ENCODE results near the gene ASXL1. TPM values are rescaled to one million over a fixed set of nuclear protein-coding genes. Genes with fewer than 3 reads are reported as not detected.
"Not testable (repeated sequence)": the region's sequence is repeated elsewhere in the genome, so short reads cannot be mapped to it uniquely, and the experiment has no call there.

Gene ASXL1
- polyA plus RNA-seq, 3 donors from 2014 or later = 2.9 to 11.0 (median 5.3) TPM

DNA sequence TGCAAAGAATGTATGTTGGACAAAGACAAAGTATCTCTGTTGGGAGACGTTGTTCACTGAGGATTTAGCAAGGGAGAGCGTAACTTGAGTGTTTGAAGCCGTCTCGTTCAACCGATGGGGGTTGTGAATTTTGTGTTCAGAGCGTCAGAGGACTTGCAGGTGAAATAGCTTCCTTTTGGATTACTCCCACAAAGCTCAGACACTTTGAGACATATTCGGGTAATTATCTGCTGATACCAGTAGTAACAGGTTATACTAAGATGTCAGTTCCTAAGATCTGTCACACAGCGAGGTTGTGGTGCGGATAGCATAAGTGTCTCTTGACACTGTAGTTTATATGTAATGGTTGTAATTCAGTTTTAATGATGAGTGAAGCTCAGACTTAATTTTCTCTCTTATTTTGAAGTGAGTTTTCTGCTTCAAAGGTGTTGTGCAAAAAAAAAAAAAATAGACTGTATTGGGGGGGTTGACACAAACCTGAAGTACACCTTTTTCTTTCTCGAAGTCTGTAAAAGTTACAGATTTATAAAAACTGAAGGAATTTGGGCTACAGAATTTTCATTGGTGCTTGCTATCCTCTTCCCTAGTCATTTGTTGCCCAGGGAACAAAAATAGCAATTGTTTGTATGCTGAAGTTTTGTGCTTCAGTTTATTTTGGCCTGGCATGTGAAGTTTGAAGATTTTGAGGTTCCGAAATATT is 1.7 kb downstream of the ASXL1 start:
- peak in 2 of 3 donors; percentile 12 to 25 for DNase-seq
- peaks cover 49 to 58% of the 10 kb centered on the region in 2 donors for H3K4me1 Mint-ChIP-seq
- H3K4me3 Mint-ChIP-seq = peak overlapping the region; percentile 74 to 88 (median 85)
- no peaks in the 10 kb centered on the region for H3K9me3 Mint-ChIP-seq
- H3K27me3 Mint-ChIP-seq (ENCODE audit: low read depth in 3 of 3) = peaks cover 11 to 14% (median 11%) of the 10 kb centered on the region in 3 donors
- H3K27ac Mint-ChIP-seq = peak overlapping the region; percentile 80 to 92 (median 90)
- no peaks in the 10 kb centered on the region for H3K36me3 Mint-ChIP-seq

DNA sequence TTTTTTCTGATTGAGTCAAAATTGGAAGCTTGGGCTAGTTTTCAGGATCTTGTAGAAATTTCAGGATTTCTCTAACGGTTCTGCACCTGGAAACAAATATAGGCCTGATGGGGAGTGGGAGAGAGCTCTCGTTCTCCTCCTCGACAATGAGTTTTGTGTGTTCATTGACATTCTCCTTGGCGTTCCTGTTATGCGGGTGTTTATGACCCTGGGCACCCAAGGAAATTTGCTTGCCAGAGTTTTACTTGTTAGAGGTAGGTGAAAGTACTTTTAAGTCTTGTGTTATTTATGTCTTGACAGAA is 2.2 kb downstream of the ASXL1 start:
- Mint-ChIP-seq H3K9me3 (no peaks in the 10 kb centered on the region), H3K4me1 (peaks cover 54 to 63% of the 10 kb centered on the region in 2 donors), H3K36me3 (no peaks in the 10 kb centered on the region), H3K27me3 (ENCODE audit: low read depth in 3 of 3) (peaks cover 11 to 14% (median 11%) of the 10 kb centered on the region in 3 donors), H3K27ac (peak overlapping the region; percentile 80 to 92 (median 88)), H3K4me3 (peak overlapping the region; percentile 74 to 88 (median 85))
- DNase-seq = no peak

DNA sequence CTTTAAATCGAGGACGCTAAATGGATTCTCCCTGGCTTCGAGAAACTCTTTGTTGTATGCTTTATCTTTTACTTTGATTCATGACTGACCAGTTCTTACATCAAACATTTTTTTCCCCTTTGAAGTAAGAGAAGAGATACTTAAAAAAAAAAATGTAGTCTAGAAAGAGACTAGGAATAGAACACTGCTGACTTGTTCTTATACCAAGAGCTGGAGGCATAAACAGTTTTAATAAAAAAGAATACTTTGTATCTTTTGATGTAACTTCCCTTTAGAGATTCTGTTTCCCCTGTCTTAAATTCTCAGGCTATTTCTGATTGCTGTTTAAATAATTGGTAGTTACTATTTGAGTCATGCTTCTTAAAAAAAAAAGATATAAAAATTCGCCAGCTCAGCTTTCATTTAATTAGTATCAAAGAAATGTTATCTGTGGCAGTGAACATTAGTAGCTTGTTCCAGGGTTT is 4.8 kb downstream of the ASXL1 start:
- H3K9me3 Mint-ChIP-seq = no peaks in the 10 kb centered on the region
- DNase-seq = no peak
- H3K27ac Mint-ChIP-seq = peak overlapping the region in 4 of 6 donors; percentile 27 to 79 (median 48)
- no peak overlapping the region for H3K4me3 Mint-ChIP-seq
- peaks cover 68 to 79% of the 10 kb centered on the region in 2 donors for H3K4me1 Mint-ChIP-seq
- no peaks in the 10 kb centered on the region for H3K36me3 Mint-ChIP-seq
- H3K27me3 Mint-ChIP-seq (ENCODE audit: low read depth in 3 of 3) = peaks cover 11% of the 10 kb centered on the region in 3 donors

DNA sequence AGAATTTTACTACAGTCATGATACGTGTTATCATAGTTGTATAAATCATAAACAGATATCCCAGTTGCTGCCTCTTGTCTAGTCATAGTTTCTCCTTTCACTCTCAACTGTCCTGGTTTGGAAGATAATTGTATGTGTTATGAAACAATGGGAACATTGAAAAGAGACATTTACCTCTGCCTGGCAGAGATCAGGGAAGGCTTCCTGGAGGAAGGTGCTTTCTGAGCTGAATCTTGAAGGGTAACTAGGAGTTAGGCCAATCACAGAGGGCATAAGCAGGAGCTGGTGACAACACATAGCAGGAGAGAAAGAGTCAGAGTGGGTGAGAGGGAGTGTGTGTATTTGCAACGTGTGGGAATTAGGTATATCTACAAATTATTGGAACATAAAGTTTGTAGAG is 5.4 kb downstream of the ASXL1 start:
- Mint-ChIP-seq H3K27me3 (ENCODE audit: low read depth in 3 of 3) (peaks cover 8% of the 10 kb centered on the region in 3 donors), H3K27ac (peak overlapping the region in 4 of 6 donors; percentile 5 to 79 (median 40)), H3K9me3 (no peaks in the 10 kb centered on the region), H3K4me3 (no peak overlapping the region), H3K36me3 (peaks cover 0 to 4% (median 0%) of the 10 kb centered on the region in 3 donors), H3K4me1 (peaks cover 72 to 85% of the 10 kb centered on the region in 2 donors)
- no peak for DNase-seq

DNA sequence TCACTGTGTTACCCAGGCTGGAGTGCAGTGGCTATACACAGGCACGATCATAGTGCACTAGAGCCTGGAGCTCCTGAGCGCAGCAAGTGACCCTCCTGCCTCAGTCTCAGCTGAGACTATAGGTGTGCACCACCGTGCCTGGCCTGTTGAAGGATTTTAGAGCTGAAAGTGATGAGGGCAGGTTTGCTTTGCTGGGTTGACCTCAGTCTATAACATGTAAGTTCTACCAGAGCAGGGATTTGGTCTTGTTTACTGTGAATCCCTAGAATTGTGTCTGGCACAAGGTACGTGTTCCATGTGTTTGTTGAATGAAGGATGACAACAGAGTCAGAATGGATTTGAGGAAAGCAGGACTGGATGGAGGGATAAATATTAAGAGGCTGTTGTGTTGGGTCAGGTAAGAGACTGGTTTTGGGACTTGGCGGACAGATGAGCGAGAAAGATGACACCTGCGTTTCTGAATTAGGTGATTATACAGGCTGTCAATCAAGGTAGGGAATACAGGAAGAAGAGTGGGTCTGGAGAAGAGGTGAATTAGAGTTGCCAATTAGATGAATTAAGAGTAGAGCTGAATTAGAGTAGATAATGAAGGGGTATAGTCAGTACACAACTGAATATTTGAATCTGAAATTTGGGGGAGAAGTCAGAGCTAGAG is 6.5 kb downstream of the ASXL1 start:
- Mint-ChIP-seq H3K9me3 (no peaks in the 10 kb centered on the region), H3K4me3 (no peak overlapping the region), H3K27me3 (ENCODE audit: low read depth in 3 of 3) (peaks cover under 1 to 1% (median under 1%) of the 10 kb centered on the region in 3 donors), H3K27ac (peak overlapping the region in 3 of 6 donors; percentile 2 to 31 (median 24)), H3K36me3 (peaks cover 0 to 4% (median 0%) of the 10 kb centered on the region in 3 donors), H3K4me1 (peaks cover 66 to 84% of the 10 kb centered on the region in 2 donors)
- no peak for DNase-seq

DNA sequence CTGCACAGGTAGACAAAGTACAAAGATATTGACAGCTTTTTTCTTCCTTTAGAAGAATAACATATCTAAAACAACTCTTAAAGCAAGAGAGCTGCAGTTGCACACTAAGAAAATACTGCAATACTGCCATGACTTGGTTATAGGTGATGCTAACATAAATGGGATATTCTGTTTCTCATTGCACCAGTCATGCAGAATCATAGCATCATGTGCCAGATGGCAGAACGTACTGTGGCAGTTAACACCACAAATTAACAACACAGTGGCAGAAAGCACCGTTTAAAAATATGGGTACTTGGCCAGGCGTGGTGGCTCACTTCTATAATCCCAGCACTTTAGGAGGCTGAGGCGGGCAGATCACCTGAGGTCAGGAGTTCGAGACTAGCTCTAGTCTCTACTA is 7.4 kb downstream of the ASXL1 start:
- Mint-ChIP-seq H3K9me3 (no peaks in the 10 kb centered on the region), H3K36me3 (peaks cover 0 to 4% (median 0%) of the 10 kb centered on the region in 3 donors), H3K4me1 (peaks cover 57 to 75% of the 10 kb centered on the region in 2 donors), H3K4me3 (no peak overlapping the region), H3K27me3 (ENCODE audit: low read depth in 3 of 3) (no peaks in the 10 kb centered on the region), H3K27ac (peak overlapping the region in 2 of 6 donors; percentile 8 to 52)
- no peak for DNase-seq

DNA sequence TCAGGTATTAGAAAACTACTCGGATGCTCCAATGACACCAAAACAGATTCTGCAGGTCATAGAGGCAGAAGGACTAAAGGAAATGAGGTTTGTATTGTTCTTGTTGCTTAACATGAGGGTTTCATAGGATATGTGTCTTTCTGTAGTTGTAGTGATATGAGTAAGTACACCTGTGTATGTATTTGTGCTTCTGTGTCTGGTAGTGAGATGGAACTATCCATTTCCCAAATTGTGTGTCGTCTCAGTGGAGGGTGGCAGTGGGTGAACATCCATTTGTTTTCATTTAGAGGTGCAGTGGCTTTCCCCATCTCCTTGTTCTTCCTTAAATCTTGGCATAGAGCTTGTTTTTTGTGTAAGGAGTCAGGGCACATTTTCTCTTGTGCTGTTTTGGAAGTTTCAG is 8.2 kb downstream of the ASXL1 start:
- no peak for DNase-seq
- H3K27me3 Mint-ChIP-seq (ENCODE audit: low read depth in 3 of 3) = no peaks in the 10 kb centered on the region
- H3K9me3 Mint-ChIP-seq = no peaks in the 10 kb centered on the region
- H3K4me1 Mint-ChIP-seq = peaks cover 55 to 67% of the 10 kb centered on the region in 2 donors
- H3K36me3 Mint-ChIP-seq = peaks cover 0 to 4% (median 0%) of the 10 kb centered on the region in 3 donors
- peak overlapping the region in 4 of 6 donors; percentile 6 to 51 (median 32) for H3K27ac Mint-ChIP-seq
- no peak overlapping the region for H3K4me3 Mint-ChIP-seq

DNA sequence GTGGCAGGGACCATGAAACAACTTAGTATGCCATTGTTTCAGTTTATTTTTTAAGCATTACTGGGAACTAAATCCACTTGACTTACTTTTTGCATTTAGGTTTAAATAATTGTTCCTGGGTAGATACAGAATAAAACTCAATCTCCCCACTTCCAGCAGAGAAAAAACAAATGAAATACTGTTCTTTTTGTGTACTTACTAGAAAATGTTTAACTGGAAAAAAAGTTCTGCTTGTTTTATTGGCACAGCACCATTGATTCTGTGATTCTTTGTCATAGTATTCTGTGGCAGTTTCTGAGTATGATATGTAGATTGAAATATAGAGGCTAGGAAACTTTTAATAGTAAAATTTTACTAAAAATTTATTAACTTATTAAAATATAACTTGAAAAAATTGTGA is 10.2 kb downstream of the ASXL1 start:
- Mint-ChIP-seq H3K4me1 (peaks cover 40 to 51% of the 10 kb centered on the region in 2 donors), H3K36me3 (peaks cover 0 to 7% (median 0%) of the 10 kb centered on the region in 3 donors), H3K4me3 (no peak overlapping the region)

DNA sequence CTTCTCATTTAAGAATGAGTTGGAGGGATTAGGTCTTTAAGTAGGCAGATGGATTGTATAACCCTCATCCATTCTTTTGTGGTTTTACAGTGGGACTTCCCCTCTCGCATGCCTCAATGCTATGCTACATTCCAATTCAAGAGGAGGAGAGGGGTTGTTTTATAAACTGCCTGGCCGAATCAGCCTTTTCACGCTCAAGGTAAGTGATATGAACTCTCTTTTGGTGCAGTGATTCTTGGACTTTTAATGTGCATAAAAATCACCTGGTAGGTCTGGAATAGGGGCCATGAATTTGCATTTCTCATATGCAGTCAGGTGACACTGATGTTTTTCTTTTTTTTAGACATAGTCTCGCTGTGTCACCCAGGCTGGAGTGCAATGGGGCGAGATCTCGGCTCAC is 10.8 kb downstream of the ASXL1 start:
- Mint-ChIP-seq H3K36me3 (peaks cover 0 to 7% (median 0%) of the 10 kb centered on the region in 3 donors), H3K4me3 (no peak overlapping the region), H3K4me1 (peaks cover 34 to 45% of the 10 kb centered on the region in 2 donors), H3K9me3 (no peaks in the 10 kb centered on the region), H3K27me3 (ENCODE audit: low read depth in 3 of 3) (no peaks in the 10 kb centered on the region), H3K27ac (no peak overlapping the region)
- DNase-seq = no peak

More for the DNA sequence above, 10.2 kb downstream of the ASXL1 start:
- no peak for DNase-seq
- Mint-ChIP-seq H3K27me3 (ENCODE audit: low read depth in 3 of 3) (no peaks in the 10 kb centered on the region), H3K9me3 (no peaks in the 10 kb centered on the region), H3K27ac (no peak overlapping the region)

DNA sequence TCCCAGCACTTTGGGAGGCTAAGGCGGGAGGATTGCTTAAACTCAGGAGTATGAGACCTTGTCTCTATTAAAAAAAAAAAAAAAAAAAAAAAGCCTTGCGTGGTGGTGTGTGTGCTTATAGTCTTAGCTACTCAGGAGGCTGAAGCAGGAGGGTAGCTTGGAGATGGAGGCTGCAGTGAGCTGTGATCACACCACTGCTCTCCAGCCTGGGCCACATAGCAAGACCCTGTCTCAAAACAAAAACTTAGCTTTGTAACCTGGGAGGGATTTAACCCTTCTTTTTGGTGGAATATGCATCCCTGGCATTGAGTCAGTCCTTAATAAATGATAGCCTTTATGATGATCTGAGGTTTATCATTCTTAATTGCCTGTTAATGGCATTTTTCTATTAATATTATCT is 12.8 kb downstream of the ASXL1 start:
- H3K4me1 Mint-ChIP-seq = peaks cover 21 to 30% of the 10 kb centered on the region in 2 donors
- no peaks in the 10 kb centered on the region for H3K27me3 Mint-ChIP-seq (ENCODE audit: low read depth in 3 of 3)
- no peak for DNase-seq
- peaks cover 0 to 7% (median 0%) of the 10 kb centered on the region in 3 donors for H3K36me3 Mint-ChIP-seq
- H3K27ac Mint-ChIP-seq = peak overlapping the region in 1 of 6 donors; percentile 32
- H3K4me3 Mint-ChIP-seq = no peak overlapping the region
- H3K9me3 Mint-ChIP-seq = no peaks in the 10 kb centered on the region

DNA sequence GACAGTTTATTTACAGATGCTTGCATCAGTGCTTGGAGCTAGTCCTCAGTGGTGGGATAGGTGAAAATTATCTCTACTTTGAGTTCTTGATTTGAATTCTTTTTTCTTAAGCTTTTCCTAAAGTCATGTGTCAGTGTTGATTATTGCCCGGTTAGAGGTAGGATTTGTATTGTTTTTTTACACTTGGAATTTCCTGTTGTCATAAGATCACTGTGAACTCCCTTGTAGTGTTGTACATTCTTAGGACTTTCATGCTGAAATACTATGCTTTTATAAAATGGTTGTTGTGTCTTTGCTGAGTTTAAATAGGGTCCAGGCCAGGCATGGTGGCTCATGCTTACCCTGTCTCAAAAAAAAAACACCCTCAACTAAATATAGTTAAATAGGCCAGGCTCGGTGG is 20.3 kb downstream of the ASXL1 start:
- H3K36me3 Mint-ChIP-seq = no peaks in the 10 kb centered on the region
- no peak overlapping the region for H3K4me3 Mint-ChIP-seq
- DNase-seq = no peak
- no peaks in the 10 kb centered on the region for H3K9me3 Mint-ChIP-seq
- H3K27ac Mint-ChIP-seq = peak overlapping the region in 3 of 6 donors; percentile 6 to 55 (median 14)
- H3K27me3 Mint-ChIP-seq (ENCODE audit: low read depth in 3 of 3) = peaks cover 0 to 3% (median 0%) of the 10 kb centered on the region in 3 donors
- H3K4me1 Mint-ChIP-seq = peaks cover 1 to 3% of the 10 kb centered on the region in 2 donors

DNA sequence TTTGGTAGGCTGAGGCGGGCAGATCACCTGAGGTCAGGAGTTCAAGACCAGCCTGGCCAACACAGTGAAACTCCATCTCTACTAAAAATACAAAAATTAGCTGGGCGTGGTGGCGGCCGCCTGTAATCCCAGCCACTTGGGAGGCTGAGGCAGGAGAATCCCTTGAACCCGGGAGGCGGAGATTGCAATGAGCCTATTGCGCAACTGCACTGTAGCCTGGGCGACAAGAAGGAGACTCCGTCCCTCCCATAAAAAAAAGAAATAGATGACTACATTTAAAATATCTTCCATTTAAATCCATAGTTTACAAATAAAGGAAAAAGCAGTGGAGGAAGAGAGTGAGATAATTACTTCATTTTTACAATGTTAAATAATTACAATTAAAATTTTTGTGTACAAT is 21.9 kb downstream of the ASXL1 start:
- H3K36me3 Mint-ChIP-seq; H3K27ac Mint-ChIP-seq; DNase-seq; H3K4me3 Mint-ChIP-seq; H3K27me3 Mint-ChIP-seq (ENCODE audit: low read depth in 3 of 3); H3K9me3 Mint-ChIP-seq: not testable (repeated sequence)
- peaks cover 15 to 16% of the 10 kb centered on the region in 2 donors for H3K4me1 Mint-ChIP-seq

DNA sequence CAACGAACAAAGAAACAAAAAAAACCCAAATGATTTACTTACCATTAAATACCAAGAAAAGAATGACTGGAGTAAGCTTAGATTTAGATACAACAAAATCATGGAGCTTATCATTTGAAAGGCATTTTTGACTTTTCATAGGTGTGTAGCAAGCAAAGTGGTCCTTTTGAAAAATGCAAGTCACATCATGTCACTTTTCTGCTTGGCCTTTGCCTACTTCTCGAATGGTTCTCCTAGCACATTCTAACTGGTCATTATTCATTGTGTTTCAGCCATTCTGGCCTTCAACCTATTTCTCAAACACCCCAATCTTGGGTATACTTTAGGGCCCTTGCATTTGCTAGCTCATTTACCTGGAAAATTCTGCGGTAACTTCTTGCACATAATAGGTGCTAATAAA is 22.6 kb downstream of the ASXL1 start:
- Mint-ChIP-seq H3K27me3 (ENCODE audit: low read depth in 3 of 3) (peaks cover 0 to 3% (median 2%) of the 10 kb centered on the region in 3 donors), H3K4me1 (peaks cover 17 to 22% of the 10 kb centered on the region in 2 donors), H3K27ac (no peak overlapping the region), H3K36me3 (no peaks in the 10 kb centered on the region), H3K9me3 (no peaks in the 10 kb centered on the region), H3K4me3 (no peak overlapping the region)
- no peak for DNase-seq
